ENCODE results near the gene NCDN. TPM values are rescaled to one million over a fixed set of nuclear protein-coding genes. Genes with fewer than 3 reads are reported as not detected.
"Not testable (repeated sequence)": the region's sequence is repeated elsewhere in the genome, so short reads cannot be mapped to it uniquely, and the experiment has no call there.

NCDN gene
- polyA plus RNA-seq, 1 donor, result 15.9 TPM

DNA sequence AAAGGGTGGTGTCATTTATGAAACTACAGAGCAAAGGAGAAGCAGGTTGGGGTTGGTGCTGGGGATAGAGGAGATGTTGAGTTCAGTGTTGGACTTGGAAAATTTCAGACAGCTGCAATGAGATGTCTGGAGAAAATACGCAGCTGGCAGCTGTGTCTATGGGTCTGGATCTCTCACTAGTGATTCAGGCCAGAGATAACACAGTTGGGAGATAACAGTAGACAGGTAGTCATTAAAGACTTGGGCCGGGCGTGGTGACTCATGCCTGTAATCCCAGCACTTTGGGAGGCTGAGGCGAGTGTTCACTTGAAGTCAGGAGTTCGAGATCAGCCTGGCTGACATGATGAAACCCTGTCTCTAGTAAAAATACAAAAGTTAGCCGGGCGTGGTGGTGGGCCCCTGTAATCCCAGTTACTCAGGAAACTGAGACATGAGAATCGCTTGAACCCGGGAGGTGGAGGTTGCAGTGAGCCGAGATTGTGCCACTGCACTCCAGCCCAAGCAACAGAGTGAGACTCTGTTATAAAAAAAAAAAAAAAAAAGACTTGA lies 13.1 kb downstream of the NCDN start:
- DNase-seq (ENCODE audit: low read depth), result no peak

- no peak for DNase-seq (ENCODE audit: low read depth)
Measured at GRCh38 chr1:35571263-35571662, 13.7 kb downstream of the NCDN start.

DNA sequence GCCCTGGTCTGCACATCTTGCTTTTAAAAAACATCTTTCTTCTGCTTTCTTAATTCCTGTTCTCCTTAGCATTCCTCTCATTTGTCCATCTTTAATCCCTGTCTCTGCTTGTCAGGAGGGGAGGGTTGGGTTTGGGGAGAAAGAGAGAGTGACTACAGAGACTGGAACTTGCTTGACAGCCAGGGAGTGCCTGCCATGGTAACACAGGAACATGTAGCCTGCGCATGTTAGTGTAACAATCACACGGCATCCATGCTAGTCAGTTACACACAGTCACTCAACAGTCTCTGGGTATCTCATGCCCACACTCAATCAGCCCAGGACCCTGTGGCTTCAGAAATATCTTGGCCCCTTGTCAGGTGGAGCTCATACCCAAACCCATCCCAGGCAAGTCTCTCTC lies 14.7 kb downstream of the NCDN start:
- DNase-seq (ENCODE audit: low read depth), result no peak

GRCh38 chr1:35573198-35574124 lies 15.9 kb downstream of the NCDN start, which contains the start of gene TFAP2E:
TSS of gene TFAP2E (plus strand) at chr1:35573314. CDS start at chr1:35573578, 264 bp downstream.
- no peak for DNase-seq (ENCODE audit: low read depth)

- DNase-seq (ENCODE audit: low read depth), result no peak
Measured at GRCh38 chr1:35574125-35574654, 16.6 kb downstream of the NCDN start.

DNA sequence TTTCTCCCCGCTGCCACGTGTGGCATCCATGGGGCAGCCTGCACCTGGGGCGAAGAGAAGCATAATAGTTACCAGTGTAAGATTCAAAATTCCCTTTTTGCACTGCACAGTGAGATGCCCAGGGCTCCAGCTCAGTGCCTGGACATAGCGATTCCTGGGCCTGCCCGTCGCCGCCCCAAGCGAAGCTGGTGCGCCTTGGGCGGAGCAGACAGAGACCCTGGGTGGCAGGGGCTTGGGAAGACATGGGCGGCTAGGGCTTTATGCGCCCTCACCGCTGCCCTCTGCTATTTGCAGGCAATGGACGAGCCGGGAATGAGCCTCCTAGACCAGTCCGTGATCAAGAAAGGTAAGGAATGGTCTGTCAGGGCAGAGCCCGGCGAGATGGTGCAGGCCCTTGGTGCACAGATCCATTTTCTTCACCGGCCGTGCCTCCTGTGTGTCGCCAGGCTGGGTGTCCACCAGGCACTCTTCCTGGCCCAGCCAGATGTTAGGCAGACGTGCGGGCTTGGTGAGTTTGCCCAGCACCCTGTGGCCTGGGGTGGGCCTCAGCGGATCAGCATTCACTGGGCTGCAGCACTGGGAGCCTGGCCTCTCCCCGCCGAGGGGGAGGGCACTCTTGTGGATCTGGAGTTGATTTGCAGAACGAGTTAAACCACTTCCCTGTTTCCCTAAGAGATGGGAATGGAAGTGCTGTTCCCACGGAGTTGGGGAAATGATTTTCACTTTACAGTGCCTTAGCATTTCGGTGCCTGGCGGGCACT lies 17.2 kb downstream of the NCDN start:
- no peak for DNase-seq (ENCODE audit: low read depth)

- DNase-seq (ENCODE audit: low read depth), result no peak
Measured at GRCh38 chr1:35575416-35575958, 17.9 kb downstream of the NCDN start.

DNA sequence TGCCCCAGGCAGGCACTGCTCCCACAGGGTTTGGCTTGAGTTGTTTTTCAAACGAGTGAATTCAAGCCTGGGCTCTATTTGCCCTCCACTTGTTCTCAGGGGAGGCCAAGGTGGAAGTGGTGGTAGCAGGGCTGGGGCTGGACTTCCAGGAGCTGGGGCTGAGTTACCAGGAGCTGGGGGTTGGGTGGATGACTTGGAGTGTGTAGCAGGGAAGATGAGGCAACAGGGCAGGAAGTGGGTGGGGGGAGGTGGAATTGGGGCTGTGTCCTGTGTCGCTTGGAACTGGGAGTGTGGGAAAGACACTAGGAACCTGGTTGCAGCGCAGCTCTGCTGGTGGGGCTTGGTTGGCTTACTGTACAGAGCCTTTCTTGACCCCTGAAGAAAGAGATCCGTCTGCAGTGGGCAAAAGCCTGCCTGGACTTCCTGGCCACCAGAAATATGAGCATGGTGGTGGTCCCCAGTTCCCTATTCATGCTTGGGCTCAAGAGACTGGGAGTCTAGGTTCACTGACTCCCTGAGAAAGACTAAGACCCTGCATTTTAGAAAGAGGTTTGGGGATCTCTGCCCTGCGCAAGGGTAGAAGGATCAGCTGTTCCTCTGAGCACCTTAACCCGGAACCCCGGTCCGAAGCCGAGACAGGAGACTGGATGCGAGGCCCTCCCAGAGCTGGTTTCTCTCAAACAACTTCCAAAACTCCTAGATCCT lies 18.6 kb downstream of the NCDN start:
- DNase-seq (ENCODE audit: low read depth), result no peak

DNA sequence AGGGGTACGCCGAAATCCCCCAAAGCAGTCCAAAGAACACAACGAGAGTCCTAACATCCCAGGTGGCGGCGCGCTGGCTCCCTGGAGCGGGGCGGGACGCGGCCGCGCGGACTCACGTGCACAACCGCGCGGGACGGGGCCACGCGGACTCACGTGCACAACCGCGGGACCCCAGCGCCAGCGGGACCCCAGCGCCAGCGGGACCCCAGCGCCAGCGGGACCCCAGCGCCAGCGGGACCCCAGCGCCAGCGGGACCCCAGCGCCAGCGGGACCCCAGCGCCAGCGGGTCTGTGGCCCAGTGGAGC lies 19.1 kb downstream of the NCDN start:
- not testable (repeated sequence) for DNase-seq (ENCODE audit: low read depth)

DNA sequence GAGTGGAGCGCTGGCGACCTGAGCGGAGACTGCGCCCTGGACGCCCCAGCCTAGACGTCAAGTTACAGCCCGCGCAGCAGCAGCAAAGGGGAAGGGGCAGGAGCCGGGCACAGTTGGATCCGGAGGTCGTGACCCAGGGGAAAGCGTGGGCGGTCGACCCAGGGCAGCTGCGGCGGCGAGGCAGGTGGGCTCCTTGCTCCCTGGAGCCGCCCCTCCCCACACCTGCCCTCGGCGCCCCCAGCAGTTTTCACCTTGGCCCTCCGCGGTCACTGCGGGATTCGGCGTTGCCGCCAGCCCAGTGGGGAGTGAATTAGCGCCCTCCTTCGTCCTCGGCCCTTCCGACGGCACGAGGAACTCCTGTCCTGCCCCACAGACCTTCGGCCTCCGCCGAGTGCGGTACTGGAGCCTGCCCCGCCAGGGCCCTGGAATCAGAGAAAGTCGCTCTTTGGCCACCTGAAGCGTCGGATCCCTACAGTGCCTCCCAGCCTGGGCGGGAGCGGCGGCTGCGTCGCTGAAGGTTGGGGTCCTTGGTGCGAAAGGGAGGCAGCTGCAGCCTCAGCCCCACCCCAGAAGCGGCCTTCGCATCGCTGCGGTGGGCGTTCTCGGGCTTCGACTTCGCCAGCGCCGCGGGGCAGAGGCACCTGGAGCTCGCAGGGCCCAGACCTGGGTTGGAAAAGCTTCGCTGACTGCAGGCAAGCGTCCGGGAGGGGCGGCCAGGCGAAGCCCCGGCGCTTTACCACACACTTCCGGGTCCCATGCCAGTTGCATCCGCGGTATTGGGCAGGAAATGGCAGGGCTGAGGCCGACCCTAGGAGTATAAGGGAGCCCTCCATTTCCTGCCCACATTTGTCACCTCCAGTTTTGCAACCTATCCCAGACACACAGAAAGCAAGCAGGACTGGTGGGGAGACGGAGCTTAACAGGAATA lies 19.7 kb downstream of the NCDN start:
- DNase-seq (ENCODE audit: low read depth), result no peak

GRCh38 chr1:35580949-35581388 lies 23.4 kb downstream of the NCDN start:
- no peak for DNase-seq (ENCODE audit: low read depth)

DNA sequence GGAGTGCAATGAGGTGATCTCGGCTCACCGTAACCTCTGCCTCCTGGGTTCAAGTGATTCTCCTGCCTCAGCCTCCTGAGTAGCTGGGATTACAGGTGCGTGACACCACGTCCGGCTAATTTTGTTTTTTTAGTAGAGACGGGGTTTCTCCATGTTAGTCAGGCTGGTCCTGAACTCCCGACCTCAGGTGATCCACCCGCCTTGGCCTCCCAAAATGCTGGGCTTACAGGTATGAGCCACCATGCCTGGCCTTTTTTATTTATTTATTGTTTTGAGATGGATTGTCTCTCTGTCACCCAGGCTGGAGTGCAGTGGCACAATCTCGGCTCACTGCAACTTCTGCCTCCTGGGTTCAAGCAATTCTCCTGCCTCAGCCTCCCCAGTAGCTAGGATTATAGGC lies 24.0 kb downstream of the NCDN start:
- not testable (repeated sequence) for DNase-seq (ENCODE audit: low read depth)

DNA sequence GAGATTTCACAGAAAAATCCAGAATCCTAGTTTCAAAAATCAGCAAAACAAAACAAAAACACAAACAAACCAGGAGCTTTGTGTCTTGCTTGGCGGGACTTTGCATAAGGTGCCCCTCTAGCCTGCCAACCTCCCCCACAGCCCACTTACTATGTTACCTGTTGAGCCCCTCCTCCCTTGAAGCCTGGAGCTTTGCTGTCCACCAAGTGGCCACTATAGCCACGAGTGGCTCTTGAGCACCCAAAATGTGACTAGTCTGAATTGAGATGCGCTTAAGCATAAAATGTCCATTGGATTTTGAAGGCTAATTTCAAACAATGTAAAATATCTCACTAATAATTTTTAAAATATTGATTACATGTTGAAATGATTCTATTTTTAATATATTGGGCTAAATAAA lies 27.7 kb downstream of the NCDN start:
- DNase-seq (ENCODE audit: low read depth), result no peak

DNA sequence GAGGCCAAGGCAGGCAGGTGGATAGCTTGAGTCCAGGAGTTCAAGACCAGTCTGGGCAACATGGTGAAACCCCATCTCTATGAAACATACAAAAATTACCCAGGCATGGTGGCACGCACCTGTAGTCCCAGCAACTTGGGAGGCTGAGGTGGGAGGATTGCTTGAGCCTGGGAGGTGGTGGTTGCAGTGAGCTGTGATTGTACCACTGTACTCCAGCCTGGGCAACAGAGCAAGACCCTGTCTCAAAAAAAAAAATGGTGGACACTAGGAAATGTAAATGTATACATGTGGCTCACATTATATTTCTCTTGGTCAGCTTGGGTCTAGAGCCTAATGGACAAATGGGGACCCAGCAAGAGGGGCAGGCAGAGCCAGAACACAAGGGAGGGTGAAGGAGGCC lies 28.2 kb downstream of the NCDN start:
- not testable (repeated sequence) for DNase-seq (ENCODE audit: low read depth)

DNA sequence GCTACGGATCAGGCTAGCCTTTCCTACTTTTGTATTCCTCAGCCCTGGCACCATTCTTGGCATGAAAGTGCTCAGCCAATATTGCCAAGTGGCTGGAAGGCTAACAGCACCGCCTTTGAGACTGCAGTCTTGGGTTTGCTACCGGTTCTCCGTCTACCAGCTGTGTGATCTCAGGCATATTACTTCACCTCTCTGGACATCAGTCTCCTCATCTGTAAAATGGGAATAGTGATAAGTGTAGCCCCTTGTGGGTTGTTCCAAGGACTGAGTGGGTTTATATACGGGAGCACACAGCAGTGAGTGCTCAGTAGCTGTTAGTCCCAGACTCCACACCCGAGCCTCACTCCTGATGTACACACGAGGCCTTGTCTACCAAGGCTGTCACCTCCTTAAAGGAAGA lies 29.2 kb downstream of the NCDN start:
- no peak for DNase-seq (ENCODE audit: low read depth)

DNA sequence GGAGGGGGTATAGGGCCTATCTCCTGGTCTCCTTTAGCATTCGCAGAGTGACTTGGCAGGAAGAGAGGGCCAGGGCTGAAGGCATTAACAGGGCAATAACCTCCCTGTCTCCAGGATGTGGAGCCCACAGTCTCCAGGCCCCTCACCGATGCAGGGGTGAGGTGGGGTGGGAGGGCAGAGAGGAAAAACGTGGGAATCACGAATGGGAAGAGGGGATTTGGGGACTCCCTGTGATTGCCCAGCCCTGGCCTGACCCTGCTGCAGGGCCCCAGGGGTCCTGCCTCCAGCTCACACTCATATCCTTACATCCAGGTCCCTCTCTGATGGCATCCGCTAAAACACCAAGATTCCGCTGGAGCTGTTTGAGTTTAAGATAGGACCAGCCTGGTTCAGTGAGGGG lies 30.1 kb downstream of the NCDN start:
- no peak for DNase-seq (ENCODE audit: low read depth)

DNA sequence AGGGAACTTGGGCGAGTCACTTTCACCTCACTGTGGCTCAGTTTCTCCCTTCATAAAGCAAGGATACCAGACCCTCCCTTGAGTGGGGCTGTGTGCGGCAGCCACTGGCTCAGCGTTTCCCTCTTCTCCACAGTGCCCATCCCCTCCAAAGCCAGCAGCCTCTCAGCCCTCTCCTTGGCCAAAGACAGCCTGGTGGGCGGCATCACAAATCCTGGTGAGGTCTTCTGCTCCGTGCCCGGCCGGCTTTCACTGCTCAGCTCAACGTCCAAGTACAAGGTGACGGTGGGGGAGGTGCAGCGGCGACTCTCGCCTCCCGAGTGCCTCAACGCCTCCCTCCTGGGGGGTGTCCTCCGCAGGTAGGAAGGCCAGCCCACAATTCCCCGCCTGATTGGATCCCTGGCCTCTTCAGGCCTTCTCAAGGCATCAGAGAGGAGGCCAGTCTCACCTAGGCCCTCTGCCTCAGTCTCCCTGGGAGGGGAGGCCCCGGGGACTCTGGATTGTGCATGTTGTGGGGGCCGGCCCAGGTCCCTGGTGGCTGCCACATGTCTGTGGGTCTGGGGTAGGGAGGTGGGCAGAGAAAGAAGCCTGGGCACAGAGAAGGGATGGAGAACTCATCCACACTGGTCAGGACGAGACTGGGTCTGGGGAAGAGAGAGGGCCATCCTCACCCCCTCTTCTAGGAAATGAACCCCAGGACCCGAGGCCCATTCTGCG lies 30.8 kb downstream of the NCDN start:
- DNase-seq (ENCODE audit: low read depth), result no peak

DNA sequence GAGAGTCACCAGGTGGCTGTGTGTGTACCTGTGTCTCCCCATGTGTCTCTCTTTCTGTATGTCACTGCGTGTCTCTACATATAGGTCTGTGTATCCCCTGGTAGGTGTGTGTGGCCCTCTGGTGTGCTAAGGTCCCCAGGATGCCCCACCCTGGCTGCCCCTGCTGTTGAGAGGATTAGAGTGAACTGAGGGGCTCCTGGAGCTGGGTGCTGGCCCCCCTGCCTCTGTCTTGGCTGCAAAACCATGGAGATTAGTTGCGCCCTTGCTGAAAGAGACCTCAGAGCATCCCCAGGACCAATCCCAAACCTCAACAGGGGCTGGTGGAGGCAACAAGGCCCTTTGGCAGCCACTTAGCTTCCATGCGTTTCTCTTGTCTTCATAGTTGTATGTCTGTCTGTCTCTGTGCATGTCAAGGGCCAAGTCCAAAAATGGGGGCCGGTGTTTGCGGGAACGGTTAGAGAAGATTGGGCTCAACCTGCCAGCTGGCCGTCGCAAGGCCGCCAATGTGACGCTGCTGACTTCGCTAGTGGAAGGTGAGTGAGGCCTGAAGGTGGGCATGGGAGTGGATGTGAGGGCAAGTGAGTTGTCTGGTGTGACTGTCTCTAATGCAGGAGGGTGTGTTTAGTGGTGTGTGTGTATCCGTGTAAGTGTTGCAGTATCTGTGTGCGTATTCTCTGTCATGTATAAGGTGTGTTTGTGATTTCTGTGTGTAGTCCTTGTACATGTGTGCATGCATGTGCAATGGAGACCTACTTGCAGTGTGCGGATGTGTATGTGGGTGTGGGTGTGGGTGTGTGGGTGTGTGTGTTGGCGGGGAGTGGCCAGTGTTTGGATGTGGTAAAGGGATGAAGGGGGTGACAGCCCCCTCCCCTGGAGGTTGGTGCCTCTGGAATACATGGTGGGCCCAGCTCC lies 32.2 kb downstream of the NCDN start:
- DNase-seq (ENCODE audit: low read depth), result no peak

All from forelimb muscle (tissue), 1 donor.